Measurements from ENCODE around the gene ITGB5.

ITGB5 gene

DNA sequence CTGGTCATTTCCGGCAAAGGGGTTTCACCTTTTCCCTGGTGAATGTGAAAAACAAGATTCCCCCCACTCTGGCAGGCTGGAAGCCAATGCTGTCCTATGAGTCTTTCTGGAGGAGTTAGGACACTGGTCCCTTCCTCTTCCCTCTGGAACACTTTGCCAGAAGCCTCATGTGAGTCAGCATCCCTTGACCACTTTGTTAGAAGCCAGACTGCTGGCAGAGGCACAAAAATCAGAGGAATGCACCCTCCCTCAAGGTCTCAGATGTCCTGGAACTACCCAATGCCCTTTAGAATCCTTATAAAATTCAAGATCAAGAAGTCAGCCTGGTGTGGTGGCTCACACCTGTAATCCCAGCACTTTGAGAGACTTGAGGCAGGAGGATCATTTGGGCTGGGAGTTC lies 26.6 kb downstream of the ITGB5 start:
- no peak for DNase-seq

DNA sequence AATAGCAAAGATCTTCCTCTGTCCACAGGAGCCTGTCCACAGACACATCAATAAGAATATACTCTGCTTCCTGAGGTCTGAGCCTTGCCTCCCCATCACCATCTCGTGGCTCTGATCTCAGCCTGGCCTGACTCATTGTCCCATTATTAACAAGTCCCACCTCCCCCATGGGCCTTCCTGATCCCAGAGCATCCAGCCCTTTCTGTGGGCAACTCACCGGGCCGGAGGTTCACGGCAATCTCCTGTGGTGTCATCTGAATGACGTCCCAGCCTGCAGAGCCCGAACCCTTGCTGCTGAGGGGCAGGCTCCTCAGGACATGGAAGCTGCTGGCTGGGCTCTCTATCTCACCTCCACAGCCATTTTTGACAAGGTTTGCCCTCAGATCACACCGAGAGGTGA lies 28.1 kb downstream of the ITGB5 start:
- DNase-seq = no peak

- no peak for DNase-seq
These were observed 28.9 kb downstream of the ITGB5 start for GRCh38 chr3:124858275-124858674.

DNA sequence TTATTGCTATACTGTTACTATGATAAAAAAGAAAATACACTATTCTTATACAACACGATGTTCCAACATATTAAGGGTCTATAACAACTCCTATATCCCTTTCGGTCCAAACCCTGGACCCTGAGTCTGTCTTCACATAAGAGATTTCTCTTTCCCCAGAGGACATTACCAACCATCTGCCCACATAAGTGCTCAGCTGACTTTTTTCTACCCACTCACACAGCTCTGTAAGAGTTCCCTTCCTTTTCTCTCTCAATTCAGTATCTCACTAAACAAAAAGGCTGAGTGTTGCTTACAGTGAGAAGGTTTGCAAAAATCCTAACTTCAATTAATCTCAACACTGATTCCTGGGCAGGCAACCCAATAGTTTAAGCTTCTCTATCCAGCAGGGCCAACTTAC lies 30.5 kb downstream of the ITGB5 start:
- DNase-seq = no peak

GRCh38 chr3:124854009-124854408 lies 33.2 kb downstream of the ITGB5 start:
- no peak for DNase-seq

DNA sequence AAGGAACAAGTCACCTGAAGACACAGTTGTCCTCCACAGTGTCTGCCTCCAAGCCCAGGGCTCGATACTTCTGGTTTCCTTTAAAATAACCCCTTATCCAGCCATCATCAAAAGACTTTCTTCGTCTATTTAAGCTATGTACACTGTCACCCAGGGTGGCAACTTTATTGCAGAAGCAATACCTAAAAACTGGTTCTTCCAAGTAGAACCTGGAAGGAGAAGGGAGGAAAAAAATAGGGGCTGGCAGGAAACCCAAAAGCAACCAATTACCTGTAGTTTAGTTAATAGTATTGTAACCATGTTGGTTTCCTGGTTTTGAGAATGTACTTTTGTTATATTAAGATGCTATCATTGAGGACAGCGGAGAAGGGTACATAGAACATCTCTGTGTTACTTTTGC lies 33.7 kb downstream of the ITGB5 start:
- no peak for DNase-seq

- no peak for DNase-seq
These were observed 35.3 kb downstream of the ITGB5 start for GRCh38 chr3:124851905-124852304.

- no peak for DNase-seq
These were observed 36.0 kb downstream of the ITGB5 start for GRCh38 chr3:124851136-124851535.

DNA sequence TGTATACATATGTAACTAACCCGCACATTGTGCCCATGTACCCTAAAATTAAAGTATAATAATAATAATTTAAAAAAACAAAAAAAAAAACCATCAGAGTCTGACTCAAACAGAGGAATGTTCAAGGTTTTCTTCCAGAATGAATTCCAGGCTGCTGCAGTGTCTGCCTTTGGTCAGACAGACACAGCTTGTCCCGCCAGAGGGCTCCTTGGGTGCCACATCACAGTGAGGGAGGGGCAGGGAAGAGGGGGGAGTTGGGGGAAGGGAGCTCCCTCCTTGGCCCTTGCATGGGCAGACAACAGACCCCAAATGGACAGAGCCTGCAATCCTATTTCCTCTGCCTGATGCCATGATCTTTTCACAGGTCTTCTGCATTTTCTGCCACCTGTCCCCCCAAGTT lies 36.5 kb downstream of the ITGB5 start:
- no peak for DNase-seq

DNA sequence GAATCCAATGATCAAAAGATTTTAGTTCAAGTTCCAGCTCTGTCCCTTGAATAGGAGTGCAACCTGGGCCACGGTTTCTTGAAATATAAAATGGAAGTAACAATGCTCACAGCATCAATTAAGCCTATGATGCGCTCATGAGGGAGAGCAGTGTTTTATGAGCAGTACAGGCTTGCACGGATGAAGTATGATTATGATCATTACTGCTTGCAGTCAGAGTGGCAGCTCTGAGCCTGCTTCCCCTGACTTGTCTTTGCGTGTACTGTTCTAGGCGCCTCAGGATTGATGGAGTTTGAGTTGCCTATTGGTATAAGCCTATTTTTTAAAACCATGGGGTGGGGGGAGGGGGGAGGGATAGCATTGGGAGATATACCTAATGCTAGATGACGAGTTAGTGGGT lies 37.0 kb downstream of the ITGB5 start:
- DNase-seq = no peak

- DNase-seq = no peak
These were observed 38.9 kb downstream of the ITGB5 start for GRCh38 chr3:124848300-124848699.

DNA sequence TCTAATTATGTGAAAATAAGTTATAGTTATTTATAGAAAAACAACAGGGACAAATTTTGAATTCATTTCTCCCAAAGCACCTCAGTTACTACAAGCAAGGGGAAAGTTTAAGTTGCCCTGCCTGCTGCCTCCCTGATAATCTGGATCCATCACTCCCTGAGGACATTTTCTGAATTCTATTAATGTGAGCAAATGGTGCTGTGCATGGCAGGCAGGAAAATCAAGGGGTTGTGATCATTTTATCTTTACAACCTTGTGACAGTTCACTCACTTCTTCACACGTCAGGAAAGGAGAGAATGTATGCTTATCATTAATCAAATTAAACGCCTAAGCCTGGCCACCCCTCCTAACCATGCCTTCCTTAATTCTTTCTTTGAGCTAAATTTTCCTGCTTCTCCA lies 39.3 kb downstream of the ITGB5 start:
- DNase-seq = no peak

- no peak for DNase-seq
These were observed 40.1 kb downstream of the ITGB5 start for GRCh38 chr3:124847051-124847450.

DNA sequence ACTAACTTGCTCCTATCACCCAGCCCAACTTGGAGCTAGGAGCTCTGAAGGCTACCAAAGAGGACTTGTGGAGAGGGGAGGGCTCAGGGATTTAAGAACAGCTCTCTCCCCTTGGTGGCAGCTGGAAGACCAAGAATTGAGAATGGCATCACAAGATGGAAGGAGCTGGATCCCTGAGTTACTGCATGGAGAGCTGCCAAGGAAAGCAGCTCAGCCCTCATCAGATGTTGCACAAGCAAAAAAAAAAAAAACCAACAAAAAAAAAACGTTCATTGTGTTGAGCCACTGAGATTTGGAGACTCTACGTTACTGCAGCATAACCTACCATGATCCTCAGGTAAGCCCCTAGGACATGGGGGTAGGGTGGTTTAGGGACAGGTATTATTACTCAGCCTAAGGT lies 41.0 kb downstream of the ITGB5 start:
- no peak for DNase-seq

- no peak for DNase-seq
These were observed 41.8 kb downstream of the ITGB5 start for GRCh38 chr3:124845406-124845805.

- DNase-seq = no peak
These were observed 43.5 kb downstream of the ITGB5 start for GRCh38 chr3:124843506-124844177.

- no peak for DNase-seq
These were observed 44.1 kb downstream of the ITGB5 start for GRCh38 chr3:124843047-124843446.

GRCh38 chr3:124841517-124841916 lies 45.6 kb downstream of the ITGB5 start:
- no peak for DNase-seq

DNA sequence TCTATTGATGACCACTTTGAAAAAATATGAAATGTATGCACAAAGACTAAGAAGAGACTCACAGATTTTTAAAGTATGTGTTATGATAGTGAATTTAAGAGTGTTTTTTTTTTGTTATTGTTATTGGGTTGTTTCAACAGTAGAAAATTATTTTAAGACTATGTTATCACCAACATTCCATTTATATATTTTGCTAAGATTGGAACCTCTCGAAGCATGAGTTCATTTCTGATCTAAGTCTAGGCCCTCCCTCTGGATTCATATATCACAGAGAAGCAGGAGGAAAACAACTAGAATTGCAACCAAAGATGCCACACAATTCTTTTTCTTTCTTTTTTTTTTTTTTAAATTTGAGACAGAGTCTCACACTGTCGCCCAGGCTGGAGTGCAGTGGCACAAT lies 46.8 kb downstream of the ITGB5 start:
- DNase-seq = no peak

GRCh38 chr3:124839896-124840295 lies 47.3 kb downstream of the ITGB5 start:
- no peak for DNase-seq

GRCh38 chr3:124838963-124839362 lies 48.2 kb downstream of the ITGB5 start:
- DNase-seq = no peak

DNA sequence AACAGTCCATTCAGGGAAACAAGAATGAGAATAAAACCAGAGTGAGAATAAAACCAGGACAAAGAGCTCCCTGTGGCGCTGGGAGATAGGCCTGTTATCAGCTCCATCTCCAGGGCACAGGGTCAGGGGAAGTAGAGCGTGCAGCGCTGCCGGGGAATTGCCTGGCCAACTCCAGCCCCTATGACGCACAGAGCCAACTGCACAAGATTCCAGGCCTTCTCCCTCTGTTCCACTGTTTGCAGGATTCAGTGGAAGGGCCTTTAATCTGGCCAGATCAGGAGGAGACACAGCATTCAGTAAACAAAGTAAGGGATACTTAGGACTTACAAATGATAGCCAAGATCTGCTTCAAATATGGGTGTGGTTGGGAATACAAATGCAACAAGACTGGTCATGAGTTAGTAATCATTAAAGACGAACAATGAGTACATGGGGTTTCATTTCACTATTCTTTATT lies 49.4 kb downstream of the ITGB5 start:
- DNase-seq = no peak

DNA sequence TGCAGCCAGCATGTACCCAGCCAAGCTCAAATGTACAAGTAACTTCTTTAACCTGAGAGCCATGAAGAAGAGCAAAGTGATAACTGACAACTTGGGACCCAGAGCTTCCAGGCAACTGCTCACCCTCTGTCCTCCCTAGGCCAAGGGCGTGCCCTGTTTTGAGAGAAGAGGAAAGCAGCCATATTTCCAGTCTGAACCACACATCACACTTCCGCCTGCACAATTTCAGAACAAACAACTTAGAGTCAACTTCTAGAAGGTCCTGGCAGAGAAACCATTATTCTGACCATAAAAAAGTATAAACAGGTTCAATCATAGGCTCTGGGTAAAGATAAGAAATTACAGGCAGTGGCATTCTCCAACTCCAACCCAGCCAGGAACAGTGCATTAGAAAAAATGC lies 50.1 kb downstream of the ITGB5 start:
- DNase-seq = no peak

DNA sequence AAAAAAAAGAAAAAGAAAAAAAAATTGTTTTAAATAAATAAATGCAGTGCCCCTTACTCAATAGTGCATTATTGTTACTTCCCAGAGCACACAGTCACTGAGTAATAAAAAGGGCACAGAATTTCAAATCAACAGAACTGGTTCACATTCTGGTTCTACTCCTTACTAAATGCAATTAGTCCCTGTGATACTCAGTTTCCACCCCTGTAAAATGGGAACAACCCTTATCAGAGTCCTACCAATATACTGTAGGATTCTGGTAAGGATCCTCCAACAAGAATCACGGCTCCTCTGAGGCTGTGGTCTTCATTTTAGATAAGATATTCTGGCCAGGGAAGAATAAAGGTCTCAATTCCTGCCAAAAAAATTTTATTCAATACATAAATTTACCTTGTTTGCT lies 50.7 kb downstream of the ITGB5 start:
- no peak for DNase-seq

Data from activated CD8-positive, alpha-beta memory T cell treated with anti-CD3 and anti-CD28 coated beads for 24 hours (primary cell).